Mesendoderm (in vitro differentiated cells): ENCODE measurements around the gene ZNF205.

ENCODE experiments used
- DNase-seq: peaks from one replicate; pipeline ENCODE4 v3.0.0; 2013
- H2AK5ac ChIP-seq: 2 replicates; pipeline ENCODE4 v1.6.1; 2013; ENCODE audit warnings: low read length, inconsistent platforms
- H2BK120ac ChIP-seq: 2 replicates; pipeline ENCODE4 v1.6.1; 2013; ENCODE audit warnings: low read depth, mild to moderate bottlenecking, low read length, moderate library complexity, mixed read lengths
- H2BK15ac ChIP-seq: replicated peaks from 2 replicates; pipeline ENCODE4 v1.6.1; 2013; ENCODE audit warnings: low read depth, mild to moderate bottlenecking, moderate library complexity
- H2BK5ac ChIP-seq: 2 replicates; pipeline ENCODE4 v1.6.1; 2013; ENCODE audit warnings: low read length, inconsistent platforms
- H3K18ac ChIP-seq: 2 replicates; pipeline ENCODE4 v1.6.1; 2013; ENCODE audit warnings: mild to moderate bottlenecking, low read length, mixed read lengths
- H3K23ac ChIP-seq: one replicate; pipeline ENCODE4 v1.6.1; 2013; ENCODE audit warnings: low read length
- H3K27ac ChIP-seq: 2 replicates; pipeline ENCODE4 v1.5.1; 2013; ENCODE audit warnings: low read depth, mild to moderate bottlenecking, inconsistent platforms, low read length, moderate library complexity
- H3K27me3 ChIP-seq: 2 replicates; pipeline ENCODE4 v1.6.1; 2013; ENCODE audit warnings: low read length, control low read depth, mild to moderate bottlenecking, inconsistent platforms; ENCODE audit not compliant: insufficient read depth, poor library complexity
- H3K36me3 ChIP-seq: 2 replicates; pipeline ENCODE4 v1.6.1; 2013; ENCODE audit warnings: low read length, inconsistent platforms; ENCODE audit not compliant: control insufficient read depth, insufficient read depth
- H3K4ac ChIP-seq: one replicate; pipeline ENCODE4 v1.6.1; 2013; ENCODE audit warnings: low read depth, mild to moderate bottlenecking, low read length, moderate library complexity
- H3K4me1 ChIP-seq: 2 replicates; pipeline ENCODE4 v1.6.1; 2013; ENCODE audit warnings: low read depth, low read length, inconsistent platforms; ENCODE audit not compliant: control insufficient read depth
- H3K4me2 ChIP-seq: 2 replicates; pipeline ENCODE4 v1.6.1; 2013; ENCODE audit warnings: low read length
- H3K4me3 ChIP-seq: 2 replicates; pipeline ENCODE4 v1.5.1; 2013; ENCODE audit warnings: mild to moderate bottlenecking, low read length
- H3K56ac ChIP-seq: one replicate; pipeline ENCODE4 v1.6.1; 2013; ENCODE audit warnings: low read length
- H3K79me1 ChIP-seq: 2 replicates; pipeline ENCODE4 v1.6.1; 2013; ENCODE audit warnings: low read length, inconsistent platforms
- H3K79me2 ChIP-seq: 2 replicates; pipeline ENCODE4 v1.6.1; 2013; ENCODE audit warnings: mild to moderate bottlenecking, low read length; ENCODE audit not compliant: control insufficient read depth, insufficient read depth
- H3K9ac ChIP-seq: 2 replicates; pipeline ENCODE4 v1.6.1; 2013; ENCODE audit warnings: low read length, inconsistent platforms
- H4K5ac ChIP-seq: one replicate; pipeline ENCODE4 v1.6.1; 2013; ENCODE audit warnings: low read length
- H4K8ac ChIP-seq: one replicate; pipeline ENCODE4 v1.6.1; 2013; ENCODE audit warnings: low read depth, mild to moderate bottlenecking, control low read depth, low read length, moderate library complexity
- WGBS: extraction: QIAGEN DNeasy Blood & Tissue Kit; methylation state at CpG from one replicate; pipeline ENCODE4 v1.1.7; 2013; ENCODE audit warnings: low lambda C conversion rate, missing lambda C conversion rate; ENCODE audit not compliant: insufficient coverage; ENCODE audit errors: extremely low coverage; 5-methylcytosine and 5-hydroxymethylcytosine counted together

Gene ZNF205

DNA sequence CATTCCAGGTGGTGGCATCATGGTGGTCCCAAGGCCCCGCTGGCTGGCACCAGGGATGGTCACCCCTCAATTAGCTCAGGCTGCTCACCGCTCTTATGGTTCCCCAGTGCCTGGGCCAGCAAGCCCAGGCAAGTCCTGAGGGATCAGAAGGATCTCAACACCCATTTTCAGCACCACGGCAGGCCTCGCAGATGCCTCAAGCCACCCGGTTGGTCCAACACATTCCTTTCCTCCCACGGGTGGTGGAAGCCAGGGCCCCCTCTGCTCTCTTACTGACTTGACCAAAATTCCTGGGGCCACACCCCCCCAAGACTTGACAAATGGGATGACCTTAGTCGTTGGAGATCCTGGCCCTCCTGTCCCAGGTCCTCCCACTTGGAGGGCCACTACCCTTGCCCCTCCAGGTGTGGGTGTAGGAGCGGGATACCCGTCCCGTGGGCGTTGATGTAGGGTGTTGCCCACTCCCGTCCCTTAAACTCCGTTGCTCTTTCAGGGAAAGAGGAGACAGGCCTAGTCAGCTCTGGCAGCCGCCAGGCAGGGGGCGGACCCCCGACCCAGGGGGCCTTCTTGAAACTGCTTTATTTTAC is 5.9 kb downstream of the ZNF205 start:
- H2AK5ac ChIP-seq, result no peak overlapping the region
- H3K79me1 ChIP-seq, result no peaks in the 10 kb centered on the region
- no peak overlapping the region for H4K8ac ChIP-seq
- no peaks in the 10 kb centered on the region for H3K4me1 ChIP-seq
- no peak overlapping the region for H2BK120ac ChIP-seq
- H3K27me3 ChIP-seq, result no peaks in the 10 kb centered on the region
- H3K9ac ChIP-seq, result no peak overlapping the region
- no peak overlapping the region for H3K4me3 ChIP-seq
- H4K5ac ChIP-seq, result no peak overlapping the region
- DNase-seq, result no peak
- H3K4ac ChIP-seq, result no peak overlapping the region
- no CpG with 5 or more reads among the region's 16 CpGs for WGBS
- peaks cover 3% of the 10 kb centered on the region for H3K36me3 ChIP-seq
- H2BK15ac ChIP-seq, result no peak overlapping the region
- H2BK5ac ChIP-seq, result no peak overlapping the region
- H3K56ac ChIP-seq, result no peak overlapping the region
- no peak overlapping the region for H3K4me2 ChIP-seq
- H3K27ac ChIP-seq, result no peak overlapping the region
- H3K79me2 ChIP-seq, result no peaks in the 10 kb centered on the region
- H3K23ac ChIP-seq, result no peak overlapping the region
- H3K18ac ChIP-seq, result no peak overlapping the region

DNA sequence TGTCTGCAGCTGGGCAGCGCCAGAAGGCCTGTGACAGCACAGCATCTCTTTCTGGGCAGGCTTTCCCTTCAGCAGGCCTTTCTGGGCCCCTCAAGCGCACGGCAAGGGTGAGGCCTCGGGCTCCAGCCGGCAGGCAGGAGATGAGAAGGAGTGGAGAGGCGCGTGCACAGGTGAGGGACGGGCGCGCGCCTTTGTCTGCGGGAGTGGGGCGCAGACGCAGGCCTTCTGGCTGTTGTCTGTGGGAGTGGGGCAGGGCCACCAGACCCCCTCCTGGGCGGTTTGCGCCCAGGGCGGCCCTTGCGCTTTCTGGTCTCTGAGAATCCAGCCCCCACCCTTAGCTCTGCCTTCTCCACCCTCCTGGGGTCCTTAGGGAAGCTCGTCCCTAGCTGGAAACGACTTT is 6.5 kb downstream of the ZNF205 start:
- Histone ChIP-seq H3K79me2 (no peaks in the 10 kb centered on the region), H3K36me3 (peaks cover 3% of the 10 kb centered on the region), H3K18ac (no peak overlapping the region), H4K8ac (no peak overlapping the region), H3K9ac (no peak overlapping the region), H3K79me1 (no peaks in the 10 kb centered on the region), H3K4me2 (no peak overlapping the region), H2BK15ac (no peak overlapping the region), H4K5ac (no peak overlapping the region), H2BK120ac (no peak overlapping the region), H3K27ac (no peak overlapping the region), H3K56ac (no peak overlapping the region), H2BK5ac (no peak overlapping the region), H3K4me3 (no peak overlapping the region), H3K23ac (no peak overlapping the region), H3K4ac (no peak overlapping the region), H2AK5ac (no peak overlapping the region), H3K27me3 (no peaks in the 10 kb centered on the region), H3K4me1 (no peaks in the 10 kb centered on the region)
- DNase-seq, result no peak
- no CpG with 5 or more reads among the region's 20 CpGs for WGBS

DNA sequence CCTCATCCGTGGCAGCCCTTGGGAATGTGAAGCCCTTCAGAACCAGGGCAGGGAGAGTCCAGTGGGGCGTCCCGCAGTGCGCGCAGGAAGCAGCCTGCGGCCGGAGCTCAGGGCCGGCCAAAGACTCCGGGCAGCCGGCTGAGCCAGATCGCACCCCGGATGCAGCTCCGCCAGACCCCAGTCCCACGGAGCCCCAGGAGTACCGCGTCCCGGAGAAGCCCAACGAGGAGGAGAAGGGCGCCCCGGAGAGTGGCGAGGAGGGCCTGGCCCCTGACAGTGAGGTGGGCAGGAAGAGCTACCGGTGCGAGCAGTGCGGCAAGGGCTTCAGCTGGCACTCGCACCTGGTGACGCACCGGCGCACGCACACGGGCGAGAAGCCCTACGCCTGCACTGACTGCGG is 6.9 kb downstream of the ZNF205 start:
- no peak overlapping the region for H3K9ac ChIP-seq
- H3K27me3 ChIP-seq, result no peaks in the 10 kb centered on the region
- no peak overlapping the region for H4K8ac ChIP-seq
- WGBS, result no CpG with 5 or more reads among the region's 33 CpGs
- no peak overlapping the region for H2BK15ac ChIP-seq
- DNase-seq, result no peak
- no peaks in the 10 kb centered on the region for H3K79me1 ChIP-seq
- H2BK5ac ChIP-seq, result no peak overlapping the region
- no peak overlapping the region for H2BK120ac ChIP-seq
- H2AK5ac ChIP-seq, result no peak overlapping the region
- H3K27ac ChIP-seq, result no peak overlapping the region
- no peak overlapping the region for H3K4ac ChIP-seq
- peaks cover 3% of the 10 kb centered on the region for H3K36me3 ChIP-seq
- H4K5ac ChIP-seq, result no peak overlapping the region
- no peak overlapping the region for H3K56ac ChIP-seq
- no peaks in the 10 kb centered on the region for H3K79me2 ChIP-seq
- no peak overlapping the region for H3K18ac ChIP-seq
- no peak overlapping the region for H3K4me2 ChIP-seq
- no peak overlapping the region for H3K23ac ChIP-seq
- no peaks in the 10 kb centered on the region for H3K4me1 ChIP-seq
- H3K4me3 ChIP-seq, result no peak overlapping the region

DNA sequence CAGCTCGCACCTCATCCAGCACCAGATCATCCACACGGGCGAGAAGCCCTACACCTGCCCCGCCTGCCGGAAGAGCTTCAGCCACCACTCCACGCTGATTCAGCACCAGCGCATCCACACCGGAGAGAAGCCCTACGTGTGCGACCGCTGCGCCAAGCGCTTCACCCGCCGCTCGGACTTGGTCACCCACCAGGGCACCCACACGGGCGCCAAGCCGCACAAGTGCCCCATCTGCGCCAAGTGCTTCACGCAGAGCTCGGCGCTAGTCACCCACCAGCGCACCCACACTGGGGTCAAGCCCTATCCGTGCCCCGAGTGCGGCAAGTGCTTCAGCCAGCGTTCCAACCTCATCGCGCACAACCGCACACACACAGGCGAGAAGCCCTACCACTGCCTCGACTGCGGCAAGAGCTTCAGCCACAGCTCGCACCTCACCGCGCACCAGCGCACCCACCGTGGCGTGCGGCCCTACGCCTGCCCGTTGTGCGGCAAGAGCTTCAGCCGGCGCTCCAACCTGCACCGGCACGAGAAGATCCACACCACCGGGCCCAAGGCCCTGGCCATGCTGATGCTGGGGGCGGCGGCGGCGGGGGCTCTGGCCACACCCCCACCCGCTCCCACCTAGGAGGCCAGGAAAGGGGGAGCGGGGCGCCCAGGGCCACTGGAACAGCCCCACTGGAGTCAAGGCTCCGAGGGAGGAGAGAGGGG is 7.5 kb downstream of the ZNF205 start:
- Histone ChIP-seq H3K9ac (no peak overlapping the region), H3K79me2 (no peaks in the 10 kb centered on the region), H3K79me1 (no peaks in the 10 kb centered on the region), H3K23ac (no peak overlapping the region), H3K27me3 (no peaks in the 10 kb centered on the region), H4K8ac (no peak overlapping the region), H4K5ac (no peak overlapping the region), H3K27ac (no peak overlapping the region), H3K18ac (no peak overlapping the region), H3K56ac (no peak overlapping the region), H3K4ac (no peak overlapping the region), H3K4me2 (no peak overlapping the region), H2AK5ac (no peak overlapping the region), H2BK15ac (no peak overlapping the region), H2BK5ac (no peak overlapping the region), H2BK120ac (no peak overlapping the region), H3K4me3 (no peak overlapping the region), H3K36me3 (peaks cover 3% of the 10 kb centered on the region), H3K4me1 (no peaks in the 10 kb centered on the region)
- no CpG with 5 or more reads among the region's 57 CpGs for WGBS
- no peak for DNase-seq

DNA sequence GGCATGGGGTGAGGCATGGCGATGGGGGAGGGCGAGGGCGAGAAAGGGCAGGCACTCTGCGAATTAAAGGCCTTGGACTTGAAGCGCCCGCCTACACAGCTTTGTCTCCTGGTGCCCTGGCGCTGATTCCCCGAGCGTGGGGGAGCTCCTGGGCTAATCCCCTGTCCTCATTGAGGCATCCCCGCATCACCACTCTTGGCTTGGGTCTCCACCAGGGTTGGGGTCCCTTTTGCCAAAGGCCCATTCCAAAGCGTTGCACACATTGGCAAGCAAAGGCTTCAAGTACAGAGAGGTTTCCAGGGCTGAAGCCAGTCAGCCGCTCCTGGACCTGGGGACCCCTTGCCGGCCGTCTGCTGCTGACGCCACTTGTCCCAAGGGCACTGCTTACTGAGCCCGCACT is 8.0 kb downstream of the ZNF205 start:
- H3K79me2 ChIP-seq, result no peaks in the 10 kb centered on the region
- no peak overlapping the region for H3K4me3 ChIP-seq
- no peaks in the 10 kb centered on the region for H3K4me1 ChIP-seq
- H2BK15ac ChIP-seq, result no peak overlapping the region
- no peak overlapping the region for H3K23ac ChIP-seq
- H3K9ac ChIP-seq, result no peak overlapping the region
- no peaks in the 10 kb centered on the region for H3K79me1 ChIP-seq
- no peak overlapping the region for H3K4ac ChIP-seq
- no peak overlapping the region for H2BK120ac ChIP-seq
- DNase-seq, result no peak
- no peak overlapping the region for H3K27ac ChIP-seq
- peaks cover 3% of the 10 kb centered on the region for H3K36me3 ChIP-seq
- no CpG with 5 or more reads among the region's 16 CpGs for WGBS
- H3K4me2 ChIP-seq, result no peak overlapping the region
- H3K56ac ChIP-seq, result no peak overlapping the region
- H3K18ac ChIP-seq, result no peak overlapping the region
- no peaks in the 10 kb centered on the region for H3K27me3 ChIP-seq
- H2BK5ac ChIP-seq, result no peak overlapping the region
- H2AK5ac ChIP-seq, result no peak overlapping the region
- H4K5ac ChIP-seq, result no peak overlapping the region
- no peak overlapping the region for H4K8ac ChIP-seq
